Peyer's patch (tissue), 4 donors: ENCODE results near the gene KMT2A. TPM values are rescaled to one million over a fixed set of nuclear protein-coding genes. Genes with fewer than 3 reads are reported as not detected.
"Not testable (repeated sequence)": the region's sequence is repeated elsewhere in the genome, so short reads cannot be mapped to it uniquely, and the experiment has no call there.

Experiments
- DNase-seq, 3 donors: peaks; one replicate each; pipeline ENCODE4 v3.0.0-alpha.2; 2017 to 2019
- H3K27ac ChIP-seq, 4 donors: fragments of 200-600 bp; sonication (generic); one replicate each; pipeline ENCODE4 v1.5.1; 2016 to 2019
- H3K27me3 ChIP-seq, 2 donors: fragments of 200-600 bp; sonication (generic); one replicate each; pipeline ENCODE4 v1.5.1; 2019
- H3K36me3 ChIP-seq, 3 donors: fragments of 200-600 bp; sonication (generic); one replicate each; pipeline ENCODE4 v1.5.1; 2016 to 2019
- H3K4me1 ChIP-seq, 4 donors: fragments of 200-600 bp; sonication (generic); one replicate each; pipeline ENCODE4 v1.5.1; 2016 to 2019
- H3K4me3 ChIP-seq, 4 donors: fragments of 200-600 bp; sonication (generic); 1 replicate in 3 of 4; 2 replicates in 1 of 4; pipeline ENCODE4 v1.5.1; 2016 to 2019; ENCODE audit warnings: mild to moderate bottlenecking in 1 of 4
- H3K9me3 ChIP-seq, 4 donors: fragments of 200-600 bp; sonication (generic); one replicate each; pipeline ENCODE4 v1.5.1; 2016 to 2019; ENCODE audit warnings: mild to moderate bottlenecking in 1 of 4
- CTCF ChIP-seq, 6 experiments: fragments of 450-650 bp in 4 of 6; fragments of 200-600 bp in 2 of 6; sonication (generic) in 1 of 6; IDR thresholded peaks; one replicate each; pipeline ENCODE4 v1.5.1; 2017 to 2019; ENCODE audit warnings: antibody characterized with exemption in 6 of 6, mild to moderate bottlenecking in 3 of 6, moderate library complexity in 1 of 6
- POLR2A ChIP-seq, 2 donors: fragments of 450-650 bp; IDR thresholded peaks; one replicate each; pipeline ENCODE4 v1.5.1; 2017; ENCODE audit warnings: antibody characterized with exemption in 2 of 2, mild to moderate bottlenecking in 2 of 2, moderate library complexity in 2 of 2
- total RNA-seq, 4 donors: library from RNA; depleted of rRNA; stranded (reverse); fragments of >200 nt; gene quantifications; one replicate each; pipeline ENCODE4 v1.1.0, GENCODE V29; 2016

KMT2A gene
- total RNA-seq, 4 donors from 2014 or later, result 46.6 to 110 (median 74.3) TPM

GRCh38 chr11:118560806-118561205 is 124.5 kb downstream of the KMT2A start:
- Histone ChIP-seq H3K4me1 (peaks cover 0 to 6% (median 0%) of the 10 kb centered on the region in 4 donors), H3K27ac (no peak overlapping the region), H3K27me3 (no peaks in the 10 kb centered on the region), H3K9me3 (no peaks in the 10 kb centered on the region), H3K4me3 (no peak overlapping the region), H3K36me3 (peaks cover 0 to 27% (median 0%) of the 10 kb centered on the region in 3 donors)
- no peak for TF ChIP-seq POLR2A (IDR thresholded peaks at IDR 0.05)
- TF ChIP-seq CTCF (IDR thresholded peaks at IDR 0.05), result no peak
- DNase-seq, result no peak

GRCh38 chr11:118565051-118565450 is 128.8 kb downstream of the KMT2A start:
- Histone ChIP-seq H3K36me3 (peaks cover 0 to 1% (median 0%) of the 10 kb centered on the region in 3 donors), H3K27me3 (no peaks in the 10 kb centered on the region), H3K9me3 (no peaks in the 10 kb centered on the region), H3K4me1 (peaks cover 0 to 10% (median 0%) of the 10 kb centered on the region in 4 donors), H3K27ac (peak overlapping the region in 3 of 4 donors; percentile 64 to 68 (median 67)), H3K4me3 (peak overlapping the region; percentile 35 to 65 (median 50))
- no peak for TF ChIP-seq POLR2A (IDR thresholded peaks at IDR 0.05)
- TF ChIP-seq CTCF (IDR thresholded peaks at IDR 0.05), result no peak
- no peak for DNase-seq

- TF ChIP-seq POLR2A (IDR thresholded peaks at IDR 0.05), result no peak
- no peak for TF ChIP-seq CTCF (IDR thresholded peaks at IDR 0.05)
- H3K27ac ChIP-seq, result no peak overlapping the region
- peaks cover 0 to 22% (median 7%) of the 10 kb centered on the region in 4 donors for H3K4me1 ChIP-seq
- H3K27me3 ChIP-seq, result no peaks in the 10 kb centered on the region
- H3K4me3 ChIP-seq, result no peak overlapping the region
- no peaks in the 10 kb centered on the region for H3K36me3 ChIP-seq
- no peaks in the 10 kb centered on the region for H3K9me3 ChIP-seq
- DNase-seq, result no peak
These were observed 133.4 kb downstream of the KMT2A start for GRCh38 chr11:118569670-118570069.

- no peak for TF ChIP-seq CTCF (IDR thresholded peaks at IDR 0.05)
- Histone ChIP-seq H3K27me3 (no peaks in the 10 kb centered on the region), H3K9me3 (no peaks in the 10 kb centered on the region), H3K4me1 (peaks cover 3 to 27% (median 12%) of the 10 kb centered on the region in 4 donors), H3K27ac (no peak overlapping the region), H3K4me3 (no peak overlapping the region), H3K36me3 (no peaks in the 10 kb centered on the region)
- DNase-seq, result no peak
These were observed 134.5 kb downstream of the KMT2A start for GRCh38 chr11:118570787-118571186.

- H3K27me3 ChIP-seq, H3K9me3 ChIP-seq, H3K36me3 ChIP-seq: not testable (repeated sequence)
- Histone ChIP-seq H3K4me1 (peaks cover 3 to 26% (median 13%) of the 10 kb centered on the region in 4 donors), H3K4me3 (peak overlapping the region; percentile 89 to 99 (median 94)), H3K27ac (peak overlapping the region; percentile 95 to 99 (median 98))
- DNase-seq, result peak in 2 of 3 donors; percentile 50 to 52
These were observed 135.4 kb downstream of the KMT2A start for GRCh38 chr11:118571701-118572060.

GRCh38 chr11:118572061-118572980 is 136.0 kb downstream of the KMT2A start, which contains the start of gene ARCN1:
TSS of gene ARCN1 (plus strand) at chr11:118572409. CDS start at chr11:118572548, 139 bp downstream.
- peak; percentile 80 to 90 (median 89) for DNase-seq
- H3K4me1 ChIP-seq, result peaks cover 3 to 26% (median 13%) of the 10 kb centered on the region in 4 donors
- H3K9me3 ChIP-seq, result no peaks in the 10 kb centered on the region
- H3K36me3 ChIP-seq, result no peaks in the 10 kb centered on the region
- peak within 1 kb of the TSS; percentile 95 to 99 (median 98) for H3K27ac ChIP-seq
- H3K4me3 ChIP-seq, result peak within 1 kb of the TSS; percentile 89 to 99 (median 94)
- peak; percentile 17 to 54 for TF ChIP-seq POLR2A (IDR thresholded peaks at IDR 0.05)
- TF ChIP-seq CTCF (IDR thresholded peaks at IDR 0.05), result no peak
- H3K27me3 ChIP-seq, result no peaks in the 10 kb centered on the region
